ENCODE results near the gene MPO. TPM values are rescaled to one million over a fixed set of nuclear protein-coding genes. Genes with fewer than 3 reads are reported as not detected.

Gene MPO
- total and polyA plus RNA-seq, 9 donors, result 0.02 to 0.67 (median 0.11) TPM; not detected in 4

DNA sequence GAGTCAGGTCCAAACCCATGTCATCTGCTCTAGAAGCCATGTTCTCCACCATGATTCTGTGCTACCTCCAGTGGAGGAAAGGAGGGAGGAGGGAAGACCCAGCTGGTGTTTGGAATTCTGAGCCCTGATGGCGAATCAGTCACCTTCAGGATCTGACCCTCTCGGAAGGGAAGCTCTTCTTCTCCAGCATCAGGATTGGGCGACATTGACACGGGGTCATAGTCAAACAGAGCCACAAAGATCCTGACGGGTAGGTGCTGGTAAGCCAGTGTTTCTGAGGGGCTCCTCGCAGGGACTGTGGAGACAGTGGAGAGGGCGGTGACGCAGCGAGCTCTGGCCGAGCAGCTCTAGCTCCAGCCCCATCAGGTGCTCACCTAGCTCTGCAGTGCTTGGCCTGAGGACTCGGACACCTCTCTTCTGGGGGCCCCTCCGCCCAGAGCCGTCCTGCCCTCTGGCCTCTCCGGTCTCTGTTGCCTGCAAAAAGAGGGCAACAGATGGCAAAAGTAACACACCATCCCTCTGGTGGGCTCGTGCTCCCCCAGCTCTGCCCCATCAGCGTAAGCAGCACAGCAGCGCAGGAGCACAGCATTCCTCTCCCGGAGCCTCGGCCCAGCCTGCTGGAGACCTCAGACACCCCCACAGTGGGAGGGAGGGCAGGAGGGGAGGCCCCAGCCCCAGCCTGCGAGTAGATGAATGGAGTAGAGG lies 26.9 kb upstream of the MPO start:
- intact Hi-C loops (cut with DNase I), result no loop called here
- H3K4me3 ChIP-seq, result no peak overlapping the region
- TF ChIP-seq EP300 (IDR thresholded peaks at IDR 0.05) (no peak), POLR2A (IDR thresholded peaks at IDR 0.05) (no peak)
- TF ChIP-seq, protein P1, sequence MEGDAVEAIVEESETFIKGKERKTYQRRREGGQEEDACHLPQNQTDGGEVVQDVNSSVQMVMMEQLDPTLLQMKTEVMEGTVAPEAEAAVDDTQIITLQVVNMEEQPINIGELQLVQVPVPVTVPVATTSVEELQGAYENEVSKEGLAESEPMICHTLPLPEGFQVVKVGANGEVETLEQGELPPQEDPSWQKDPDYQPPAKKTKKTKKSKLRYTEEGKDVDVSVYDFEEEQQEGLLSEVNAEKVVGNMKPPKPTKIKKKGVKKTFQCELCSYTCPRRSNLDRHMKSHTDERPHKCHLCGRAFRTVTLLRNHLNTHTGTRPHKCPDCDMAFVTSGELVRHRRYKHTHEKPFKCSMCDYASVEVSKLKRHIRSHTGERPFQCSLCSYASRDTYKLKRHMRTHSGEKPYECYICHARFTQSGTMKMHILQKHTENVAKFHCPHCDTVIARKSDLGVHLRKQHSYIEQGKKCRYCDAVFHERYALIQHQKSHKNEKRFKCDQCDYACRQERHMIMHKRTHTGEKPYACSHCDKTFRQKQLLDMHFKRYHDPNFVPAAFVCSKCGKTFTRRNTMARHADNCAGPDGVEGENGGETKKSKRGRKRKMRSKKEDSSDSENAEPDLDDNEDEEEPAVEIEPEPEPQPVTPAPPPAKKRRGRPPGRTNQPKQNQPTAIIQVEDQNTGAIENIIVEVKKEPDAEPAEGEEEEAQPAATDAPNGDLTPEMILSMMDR (IDR thresholded peaks at IDR 0.05), result no peak
- no peak overlapping the region for H3K27ac ChIP-seq
- no peaks in the 10 kb centered on the region for H3K36me3 ChIP-seq
- no peaks in the 10 kb centered on the region for H3K9me3 ChIP-seq
- no peaks in the 10 kb centered on the region for H3K27me3 ChIP-seq
- no peaks in the 10 kb centered on the region for H3K4me1 ChIP-seq (ENCODE audit: insufficient read depth)
- no peak for DNase-seq
- 74 to 80% (median 77%) methylated on average over 20 of the region's 20 CpGs for WGBS, 3 donors

DNA sequence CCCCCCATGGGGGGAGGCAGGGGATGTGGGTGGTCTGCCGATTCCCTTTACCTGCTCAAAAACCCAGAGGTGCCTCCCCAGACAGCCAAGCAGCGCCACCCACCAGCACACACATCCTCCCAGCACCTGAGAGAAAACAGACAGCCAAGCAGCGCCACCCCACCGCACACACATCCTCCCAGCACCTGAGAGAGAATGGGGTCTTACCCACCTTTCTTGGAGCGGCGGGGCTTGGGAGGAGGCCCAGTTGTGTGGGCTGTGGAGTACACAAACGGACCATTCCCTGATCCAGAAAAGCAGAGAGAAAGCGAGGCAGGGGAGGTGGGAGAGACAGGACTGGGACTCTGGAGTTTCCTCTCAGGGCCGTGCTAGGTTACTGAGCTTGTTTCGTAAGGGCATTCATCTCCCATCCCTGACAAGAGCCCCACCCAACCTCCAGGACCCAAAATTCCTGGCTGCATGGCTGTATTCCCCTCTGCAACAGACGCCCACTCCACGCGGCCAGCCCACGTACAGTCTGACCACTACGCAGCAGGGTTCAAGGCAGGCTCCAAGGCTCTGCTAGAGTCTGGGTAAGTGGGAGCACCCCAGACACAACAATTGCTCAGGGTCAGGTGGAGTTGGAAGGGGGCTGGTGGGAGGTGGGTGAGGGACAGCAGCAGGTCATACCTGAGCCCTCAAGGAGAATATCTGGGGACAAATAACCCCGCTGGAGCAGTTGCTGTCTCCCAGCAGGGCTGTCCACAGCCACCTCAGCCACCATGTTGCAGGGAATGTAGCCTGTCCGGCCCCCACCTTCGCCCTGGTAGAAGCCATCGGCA lies 25.6 kb upstream of the MPO start:
- Histone ChIP-seq H3K9me3 (no peaks in the 10 kb centered on the region), H3K27ac (no peak overlapping the region), H3K4me1 (ENCODE audit: insufficient read depth) (no peaks in the 10 kb centered on the region), H3K27me3 (no peaks in the 10 kb centered on the region), H3K4me3 (no peak overlapping the region), H3K36me3 (no peaks in the 10 kb centered on the region)
- WGBS, 3 donors, result 83 to 86% (median 83%) methylated on average over 19 of the region's 19 CpGs
- DNase-seq, result no peak
- TF ChIP-seq EP300 (IDR thresholded peaks at IDR 0.05), result no peak
- TF ChIP-seq, protein P1 (IDR thresholded peaks at IDR 0.05), result no peak
- no peak for TF ChIP-seq POLR2A (IDR thresholded peaks at IDR 0.05)
- intact Hi-C loops (cut with DNase I), result no loop called here

- WGBS, 3 donors, result 72 to 78% (median 78%) methylated on average over 8 of the region's 8 CpGs
- H3K27me3 ChIP-seq, result no peaks in the 10 kb centered on the region
- H3K9me3 ChIP-seq, result no peaks in the 10 kb centered on the region
- DNase-seq, result no peak
- no peaks in the 10 kb centered on the region for H3K4me1 ChIP-seq (ENCODE audit: insufficient read depth)
- no peaks in the 10 kb centered on the region for H3K36me3 ChIP-seq
- H3K4me3 ChIP-seq, result no peak overlapping the region
- H3K27ac ChIP-seq, result no peak overlapping the region
- intact Hi-C loops (cut with DNase I), result no loop called here
- TF ChIP-seq, protein P1 (IDR thresholded peaks at IDR 0.05), result no peak
- no peak for TF ChIP-seq EP300 (IDR thresholded peaks at IDR 0.05)
- no peak for TF ChIP-seq POLR2A (IDR thresholded peaks at IDR 0.05)
These were observed 24.9 kb upstream of the MPO start for GRCh38 chr17:58305626-58306025.

DNA sequence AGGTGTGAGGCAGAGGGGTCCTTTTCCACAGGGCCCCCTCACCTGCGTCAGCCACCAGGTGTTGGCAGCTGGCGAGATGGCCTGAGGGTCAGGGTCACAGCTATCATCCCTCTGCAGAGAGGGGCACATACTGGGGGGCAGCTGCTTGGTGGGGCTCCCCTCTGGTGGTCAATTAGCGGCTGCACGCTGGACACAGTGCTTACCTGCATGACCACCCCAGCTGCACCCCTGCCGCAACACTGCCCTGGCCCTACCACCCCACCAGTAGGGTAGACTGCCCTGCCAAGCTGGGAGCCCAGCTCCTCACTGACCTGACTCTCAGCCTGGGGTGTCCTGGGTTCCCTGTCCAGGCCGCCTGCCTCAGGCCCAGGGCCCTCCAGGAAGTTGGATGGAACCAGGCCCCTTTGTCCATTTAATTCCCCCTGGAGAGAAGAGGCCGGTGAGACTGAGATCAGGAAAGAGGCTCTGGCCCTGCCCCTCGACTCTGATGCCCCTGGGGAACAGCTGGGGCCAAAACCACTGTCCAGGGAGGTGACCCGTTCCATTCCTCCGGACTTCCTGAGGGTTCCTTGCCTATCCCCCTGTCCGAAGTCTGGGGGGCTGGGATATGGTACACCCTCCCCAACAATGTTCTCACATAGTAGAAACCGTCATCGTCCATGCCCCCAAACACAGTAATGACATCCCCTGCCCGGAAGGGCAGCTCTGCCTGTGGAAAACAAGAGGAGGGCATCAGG lies 24.2 kb upstream of the MPO start:
- no peaks in the 10 kb centered on the region for H3K9me3 ChIP-seq
- TF ChIP-seq EP300 (IDR thresholded peaks at IDR 0.05), result no peak
- TF ChIP-seq, protein P1 (IDR thresholded peaks at IDR 0.05), result no peak
- 85 to 89% (median 87%) methylated on average over 10 to 14 of the region's 14 CpGs for WGBS, 3 donors
- H3K27ac ChIP-seq, result no peak overlapping the region
- intact Hi-C loops (cut with DNase I), result no loop called here
- H3K4me3 ChIP-seq, result no peak overlapping the region
- no peaks in the 10 kb centered on the region for H3K36me3 ChIP-seq
- no peaks in the 10 kb centered on the region for H3K4me1 ChIP-seq (ENCODE audit: insufficient read depth)
- H3K27me3 ChIP-seq, result no peaks in the 10 kb centered on the region
- DNase-seq, result no peak

Data from ovary (tissue), 9 donors.